H1 (cell line): ENCODE results near the gene ATCAY. TPM values are rescaled to one million over a fixed set of nuclear protein-coding genes. Genes with fewer than 3 reads are reported as not detected.
A peak's percentile ranks its signal among the peaks of the same experiment; 100 is the strongest.

Source experiments
- POLR2AphosphoS5 ChIP-seq: IDR thresholded peaks from 2 replicates; pipeline ENCODE4 v1.6.1; 2011; ENCODE audit warnings: low read depth, low read length
- SAP30 ChIP-seq: fragments of 300-600 bp; sonication (generic); IDR thresholded peaks from 2 replicates; pipeline ENCODE4 v1.7.1; 2012; ENCODE audit warnings: low read length, moderate library complexity, mild to moderate bottlenecking, inconsistent platforms; ENCODE audit not compliant: insufficient read depth, insufficient replicate concordance
- polyA plus RNA-seq, 7 experiments: library from polyadenylated mRNA; depleted of rRNA in 3 of 7; stranded (reverse) in 5 of 7; unstranded in 2 of 7; fragments of >200 nt in 5 of 7; fragments of 200-250 nt in 2 of 7; gene quantifications; 1 replicate in 5 of 7; 2 replicates in 1 of 7; 4 replicates in 1 of 7; pipeline versions ENCODE4 v1.2.1 to v1.2.3, GENCODE V29; 2011 to 2013; ENCODE audit warnings: missing spikeins in 2 of 7, mixed read lengths in 2 of 7
- total RNA-seq: library from RNA; stranded (reverse); fragmentation: NEBNext Ultra II Directional; extraction: Animal tissue kit (Norgen Biotek cat#: 25700); gene quantifications from 2 replicates; pipeline ENCODE4 v1.2.1, GENCODE V29; 2021

Gene ATCAY
- total and polyA plus RNA-seq, 2 of the 8 experiments (the other 6 are each of a cell fraction or from before 2014, with no cell fraction given), result 24.4 to 33.8 TPM

DNA sequence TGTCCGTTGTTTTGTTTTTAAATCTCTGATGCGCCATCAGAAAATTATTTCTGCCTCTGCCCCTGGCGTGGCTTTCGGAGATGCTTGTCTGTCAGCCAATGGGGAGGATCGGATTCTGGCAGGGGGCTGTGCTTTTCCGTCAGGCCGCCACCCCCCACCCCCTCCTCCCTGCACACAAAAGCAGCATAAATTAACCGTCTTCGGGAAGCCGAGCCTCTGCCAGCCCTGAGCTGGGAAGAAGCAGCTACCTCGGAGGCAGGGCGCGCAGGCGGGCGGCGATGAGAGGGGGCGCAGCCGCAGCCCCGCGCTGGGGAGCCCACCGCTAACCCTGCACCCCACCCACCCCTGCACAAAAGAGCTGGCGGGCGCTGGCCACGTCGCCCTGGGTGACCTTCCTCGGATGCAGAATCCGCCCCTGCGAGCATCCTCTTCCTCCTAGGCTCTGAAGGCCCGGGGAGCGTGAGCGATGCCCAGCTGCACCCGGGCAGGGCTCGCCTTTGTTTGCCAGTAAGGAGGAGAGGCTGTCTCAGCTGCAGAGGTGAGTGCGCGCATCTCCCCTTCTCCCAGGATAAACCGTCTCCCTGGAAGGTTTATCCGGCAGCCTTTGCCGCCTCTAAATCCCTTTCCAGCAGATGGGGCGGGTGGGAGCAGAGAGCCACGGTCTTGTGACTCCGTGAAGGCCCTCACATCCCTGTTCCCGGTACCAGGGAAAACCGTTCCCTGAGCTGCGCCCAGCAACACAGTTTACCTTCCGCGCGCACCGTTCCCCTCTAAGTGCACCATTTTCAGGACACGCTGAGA is at the start of gene ATCAY (continued):
- TF ChIP-seq SAP30 (peak; percentile 39), POLR2AphosphoS5 (peak; percentile 54; the same call in 1 of the 2 replicates)
